Gastroesophageal sphincter (tissue), 4 donors: ENCODE results near the gene KIAA0040. TPM values are rescaled to one million over a fixed set of nuclear protein-coding genes. Genes with fewer than 3 reads are reported as not detected.

Experiments
- ATAC-seq: fragments of 150-250 bp; one replicate; pipeline ENCODE4 v1.9.1; 2016; ENCODE audit warnings: mild to moderate bottlenecking, moderate library complexity
- H3K27ac ChIP-seq, 4 donors: fragments of 200-600 bp; sonication (generic) in 3 of 4; 1 replicate in 3 of 4; 2 replicates in 1 of 4; pipeline ENCODE4 v1.5.1; 2016 to 2019
- H3K27me3 ChIP-seq: fragments of 200-600 bp; sonication (generic); one replicate; pipeline ENCODE4 v1.5.1; 2019
- H3K36me3 ChIP-seq, 2 donors: fragments of 200-600 bp; sonication (generic); one replicate each; pipeline ENCODE4 v1.5.1; 2019; ENCODE audit warnings: control low read depth in 1 of 2
- H3K4me1 ChIP-seq, 3 donors: fragments of 200-600 bp; sonication (generic); 1 replicate in 2 of 3; 2 replicates in 1 of 3; pipeline ENCODE4 v1.5.1; 2016 to 2019; ENCODE audit warnings: control low read depth in 2 of 3
- H3K4me3 ChIP-seq, 2 donors: fragments of 200-600 bp; sonication (generic); one replicate each; pipeline ENCODE4 v1.5.1; 2019; ENCODE audit warnings: mild to moderate bottlenecking in 1 of 2, moderate library complexity in 1 of 2
- H3K9me3 ChIP-seq, 3 donors: fragments of 200-600 bp; sonication (generic); one replicate each; pipeline ENCODE4 v1.5.1; 2017 to 2019; ENCODE audit warnings: control low read depth in 2 of 3
- CTCF ChIP-seq, 4 experiments: fragments of 200-600 bp in 2 of 4; fragments of 450-650 bp in 2 of 4; sonication (generic) in 1 of 4; IDR thresholded peaks; one replicate each; pipeline ENCODE4 v1.5.1; 2017 to 2019; ENCODE audit warnings: antibody characterized with exemption in 4 of 4, mild to moderate bottlenecking in 2 of 4, moderate library complexity in 2 of 4
- EP300 ChIP-seq: sonication (generic); formaldehyde crosslinking; IDR thresholded peaks from one replicate; pipeline ENCODE4 v1.6.1; 2017; ENCODE audit warnings: antibody characterized with exemption, mild to moderate bottlenecking
- POLR2A ChIP-seq, 2 donors: fragments of 450-650 bp; IDR thresholded peaks; one replicate each; pipeline ENCODE4 v1.6.1; 2017; ENCODE audit warnings: antibody characterized with exemption in 2 of 2, mild to moderate bottlenecking in 2 of 2, moderate library complexity in 1 of 2
- POLR2AphosphoS5 ChIP-seq: sonication (generic); formaldehyde crosslinking; IDR thresholded peaks from one replicate; pipeline ENCODE4 v1.6.1; 2017; ENCODE audit warnings: antibody characterized with exemption
- WGBS, 2 donors: methylation state at CpG; one replicate each; pipeline ENCODE4 v1.1.5; 2018; ENCODE audit warnings: low coverage in 1 of 2; 5-methylcytosine and 5-hydroxymethylcytosine counted together
- total RNA-seq, 4 donors: library from RNA; depleted of rRNA; stranded (reverse); fragments of >200 nt; gene quantifications; one replicate each; pipeline ENCODE4 v1.1.0, GENCODE V29; 2016

KIAA0040 gene
- total RNA-seq, 4 donors from 2014 or later, result 43.2 to 54.3 (median 46.5) TPM

GRCh38 chr1:175209493-175209921 lies 16.9 kb upstream of the KIAA0040 start:
- Histone ChIP-seq H3K27ac (no peak overlapping the region), H3K36me3 (no peaks in the 10 kb centered on the region), H3K27me3 (no peaks in the 10 kb centered on the region), H3K9me3 (no peaks in the 10 kb centered on the region), H3K4me1 (no peaks in the 10 kb centered on the region), H3K4me3 (no peak overlapping the region)
- 40 to 71% methylated on average over 1 of the region's 1 CpG for WGBS, 2 donors
- TF ChIP-seq POLR2A (IDR thresholded peaks at IDR 0.05) (no peak), POLR2AphosphoS5 (no peak), CTCF (IDR thresholded peaks at IDR 0.05) (no peak), EP300 (no peak)
- no peak for ATAC-seq

- WGBS, 2 donors, result 58 to 68% methylated on average over 3 to 4 of the region's 6 CpGs
- no peaks in the 10 kb centered on the region for H3K9me3 ChIP-seq
- no peaks in the 10 kb centered on the region for H3K27me3 ChIP-seq
- ATAC-seq, result no peak
- TF ChIP-seq POLR2AphosphoS5 (no peak), POLR2A (IDR thresholded peaks at IDR 0.05) (no peak), EP300 (no peak), CTCF (IDR thresholded peaks at IDR 0.05) (no peak)
- H3K4me1 ChIP-seq, result no peaks in the 10 kb centered on the region
- H3K4me3 ChIP-seq, result no peak overlapping the region
- H3K27ac ChIP-seq, result no peak overlapping the region
- H3K36me3 ChIP-seq, result no peaks in the 10 kb centered on the region
Measured at GRCh38 chr1:175208773-175209492, 16.4 kb upstream of the KIAA0040 start.

- ATAC-seq, result no peak
Measured at GRCh38 chr1:175207971-175208370, 15.4 kb upstream of the KIAA0040 start.

GRCh38 chr1:175206687-175207086 lies 14.1 kb upstream of the KIAA0040 start:
- H3K27me3 ChIP-seq, result no peaks in the 10 kb centered on the region
- no peak overlapping the region for H3K27ac ChIP-seq
- H3K4me1 ChIP-seq, result peaks cover 0 to 4% (median 0%) of the 10 kb centered on the region in 3 donors
- no peaks in the 10 kb centered on the region for H3K36me3 ChIP-seq
- TF ChIP-seq CTCF (IDR thresholded peaks at IDR 0.05), result no peak
- no peak for TF ChIP-seq EP300
- TF ChIP-seq POLR2AphosphoS5, result no peak
- no peak for TF ChIP-seq POLR2A (IDR thresholded peaks at IDR 0.05)
- H3K4me3 ChIP-seq, result no peak overlapping the region
- no peak for ATAC-seq
- H3K9me3 ChIP-seq, result no peaks in the 10 kb centered on the region

More at GRCh38 chr1:175207971-175208370, 15.4 kb upstream of the KIAA0040 start:
- 87 to 88% methylated on average over 2 of the region's 2 CpGs for WGBS, 2 donors
- no peaks in the 10 kb centered on the region for H3K9me3 ChIP-seq
- no peaks in the 10 kb centered on the region for H3K4me1 ChIP-seq
- H3K36me3 ChIP-seq, result no peaks in the 10 kb centered on the region
- TF ChIP-seq CTCF (IDR thresholded peaks at IDR 0.05) (no peak), POLR2AphosphoS5 (no peak), POLR2A (IDR thresholded peaks at IDR 0.05) (no peak), EP300 (no peak)
- no peaks in the 10 kb centered on the region for H3K27me3 ChIP-seq
- H3K27ac ChIP-seq, result no peak overlapping the region
- H3K4me3 ChIP-seq, result no peak overlapping the region

GRCh38 chr1:175204330-175204729 lies 11.8 kb upstream of the KIAA0040 start:
- Histone ChIP-seq H3K27me3 (no peaks in the 10 kb centered on the region), H3K36me3 (no peaks in the 10 kb centered on the region), H3K4me1 (peaks cover 0 to 24% (median 5%) of the 10 kb centered on the region in 3 donors), H3K9me3 (no peaks in the 10 kb centered on the region), H3K27ac (peak overlapping the region in 3 of 4 donors; percentile 11 to 21 (median 12)), H3K4me3 (no peak overlapping the region)
- peak; percentile 60 for ATAC-seq
- WGBS, 2 donors, result 34 to 38% methylated on average over 2 of the region's 2 CpGs
- TF ChIP-seq CTCF (IDR thresholded peaks at IDR 0.05), result no peak
- TF ChIP-seq POLR2AphosphoS5, result peak; percentile 6
- TF ChIP-seq POLR2A (IDR thresholded peaks at IDR 0.05), result no peak
- TF ChIP-seq EP300, result no peak
